ENCODE data around the gene AKR1C2.
"Not testable (repeated sequence)": the region's sequence is repeated elsewhere in the genome, so short reads cannot be mapped to it uniquely, and the experiment has no call there.

DNA sequence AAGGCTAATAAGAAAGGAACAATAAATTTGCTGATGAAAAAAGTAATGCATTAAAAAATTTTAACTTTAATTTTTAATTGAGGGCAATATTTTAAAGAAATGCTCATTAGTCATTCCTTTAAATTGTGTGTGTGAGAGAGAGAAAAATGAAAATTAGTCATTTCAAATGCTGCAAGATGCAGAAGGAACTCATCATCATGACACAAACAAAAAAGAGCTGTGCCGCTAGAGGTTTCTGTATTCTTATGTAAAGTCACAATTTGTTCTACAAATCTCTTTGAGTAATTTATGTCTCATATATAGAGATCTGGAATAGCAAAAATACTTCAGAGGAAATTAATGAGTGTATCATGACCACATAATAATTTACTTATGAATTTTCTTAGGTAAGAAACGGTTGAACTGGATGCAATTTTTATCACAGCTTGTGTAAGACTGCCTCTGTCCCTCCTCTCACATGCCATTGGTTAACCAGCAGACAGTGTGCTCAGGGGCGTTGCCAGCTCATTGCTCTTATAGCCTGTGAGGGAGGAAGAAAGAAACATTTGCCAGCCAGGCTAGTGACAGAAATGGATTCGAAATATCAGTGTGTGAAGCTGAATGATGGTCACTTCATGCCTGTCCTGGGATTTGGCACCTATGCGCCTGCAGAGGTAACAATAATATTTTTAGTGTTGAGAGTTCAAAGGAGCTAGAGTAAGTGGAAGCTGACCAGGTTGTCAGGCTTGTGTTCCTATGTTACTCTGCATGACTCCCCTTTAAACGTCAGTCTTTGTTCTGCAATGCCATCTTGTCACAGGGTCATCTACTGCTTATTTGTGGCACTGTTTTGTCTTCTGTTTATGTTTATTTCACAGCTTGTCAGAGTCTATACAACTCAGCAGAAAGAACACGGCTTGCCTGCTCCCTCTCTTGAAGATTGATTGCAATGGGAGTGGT lies 40.5 kb downstream of the AKR1C2 start, which contains the start of gene AKR1C1:
- TF ChIP-seq SPI1, POLR2AphosphoS5, POLR2A (IDR thresholded peaks at IDR 0.05; ENCODE audit: low read depth, low read length): not testable (repeated sequence)

All from GM12891 (cell line).